ENCODE data around the gene TOR1B.

GRCh38 chr9:129765764-129766317 lies 37.1 kb upstream of the TOR1B start:
- no peak for TF ChIP-seq CTCF (IDR thresholded peaks at IDR 0.05; ENCODE audit: insufficient read depth, low read length, poor library complexity, severe bottlenecking)
- TF ChIP-seq EZH2phosphoT487 (conservative IDR thresholded peaks at IDR 0.05; ENCODE audit: low read length) = no peak
